ENCODE results near the gene ATXN7L1. TPM values are rescaled to one million over a fixed set of nuclear protein-coding genes. Genes with fewer than 3 reads are reported as not detected.

The ATXN7L1 gene
- total and polyA plus RNA-seq, 2 of the 8 experiments (the other 6 are each of a cell fraction or from before 2014, with no cell fraction given), result 14.3 to 34.0 TPM

DNA sequence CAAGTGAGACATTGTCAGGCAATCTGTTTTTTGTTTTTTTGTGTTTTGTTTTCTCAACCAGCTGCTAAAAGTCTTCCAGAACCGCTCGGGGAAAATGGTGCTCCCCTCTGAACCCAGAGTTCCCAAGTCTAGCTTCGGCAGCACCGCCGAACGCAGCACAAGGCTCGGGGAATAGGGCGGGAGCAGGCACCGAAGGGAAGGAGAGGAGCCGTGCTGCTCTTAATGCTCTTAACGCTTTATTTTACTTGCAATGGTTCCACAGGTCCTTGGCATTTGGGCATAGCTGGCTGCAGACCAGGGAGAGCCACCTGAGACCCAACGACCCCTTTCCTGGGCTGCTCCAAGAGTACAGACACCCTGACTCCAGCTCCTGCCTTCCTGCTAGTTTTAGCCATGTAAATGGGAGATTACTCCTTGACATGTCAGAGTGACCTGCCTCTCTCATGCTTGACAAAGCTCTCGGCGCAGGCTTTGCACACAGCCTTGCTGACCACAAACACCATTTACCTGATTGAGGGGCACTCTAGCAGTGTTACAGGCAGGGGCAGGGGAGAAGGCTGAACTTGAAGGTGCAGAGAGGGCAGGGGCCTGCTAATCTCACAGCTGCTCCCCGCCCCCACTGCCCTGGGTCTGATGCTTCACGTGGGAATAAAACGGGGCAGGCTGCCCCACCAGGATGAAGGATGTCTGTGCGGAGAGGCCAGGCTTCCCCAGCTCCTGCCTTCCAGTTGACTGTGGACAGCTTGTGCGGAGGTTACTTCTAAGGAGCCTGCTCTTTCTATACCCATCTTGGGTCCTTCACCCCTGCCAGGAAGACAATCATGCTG lies 236.5 kb downstream of the ATXN7L1 start:
- Histone ChIP-seq H3K23ac (ENCODE audit: insufficient read length) (no peak overlapping the region), H3K18ac (ENCODE audit: extremely low read depth, low read length) (peak overlapping the region; percentile 79), H4K20me1 (replicated peaks in 1 of 2; ENCODE audit: control insufficient read depth in 1 of 2, insufficient read depth in 2 of 2, low read length in 2 of 2) (peaks cover 0 to 2% of the 10 kb centered on the region in 2 experiments), H4K5ac (ENCODE audit: insufficient read length, low read depth, low read length) (peak overlapping the region; percentile 91), H3K27me3 (replicated peaks in 1 of 4; ENCODE audit: control insufficient read depth in 3 of 4, extremely low read depth in 1 of 4, insufficient read depth in 3 of 4, low read length in 3 of 4) (no peaks in the 10 kb centered on the region), H2BK15ac (ENCODE audit: low read length) (peak overlapping the region; percentile 36; the same call in 1 of the 2 replicates), H3K36me3 (ENCODE audit: control insufficient read depth in 2 of 4, insufficient read depth in 4 of 4, low read length in 3 of 4) (peaks cover 0 to 20% (median 0%) of the 10 kb centered on the region in 4 experiments; a peak in 4 of 8 replicates), H2BK20ac (ENCODE audit: low read length) (peak overlapping the region; percentile 98), H3K79me1 (ENCODE audit: low read depth, low read length) (0 out of 2 replicates have a peak, but pooled peaks cover 2% of the 10 kb centered on the region), H2BK120ac (replicated peaks; ENCODE audit: low read depth, low read length) (peak overlapping the region; percentile 99), H3K4me2 (ENCODE audit: insufficient read depth in 1 of 2, low read depth in 2 of 2, low read length in 2 of 2) (peak overlapping the region; percentile 82 to 84), H3K56ac (replicated peaks; ENCODE audit: insufficient read length, low read depth, low read length) (peak overlapping the region; percentile 90), H4K8ac (ENCODE audit: extremely low read depth, insufficient read depth, low read length) (peak overlapping the region; percentile 69), H3K23me2 (ENCODE audit: low read depth, low read length) (peaks cover 14% of the 10 kb centered on the region), H2BK12ac (ENCODE audit: low read depth, low read length) (peak overlapping the region; percentile 78), H3K9me3 (ENCODE audit: insufficient read depth in 2 of 2, low read depth in 1 of 2, low read length in 1 of 2) (no peaks in the 10 kb centered on the region), H3K4me1 (replicated peaks in 1 of 4; ENCODE audit: control insufficient read depth in 3 of 4, insufficient read depth in 4 of 4, low read length in 3 of 4) (peaks cover 31 to 73% (median 45%) of the 10 kb centered on the region in 4 experiments), H3K27ac (ENCODE audit: low read depth, low read length) (peak overlapping the region; percentile 94; the same call in 1 of the 2 replicates), H3K4me3 (ENCODE audit: extremely low read depth in 1 of 4, insufficient read depth in 2 of 4, low read depth in 3 of 4, low read length in 4 of 4) (peak overlapping the region in 3 of 4 experiments; percentile 56 to 67 (median 62); a peak in 5 of 8 replicates), H3K79me2 (ENCODE audit: control insufficient read depth in 1 of 2, insufficient read depth in 2 of 2, low read length in 2 of 2) (peaks cover 0 to 33% of the 10 kb centered on the region in 2 experiments; a peak in 2 of 4 replicates), H4K91ac (replicated peaks; ENCODE audit: insufficient read length, low read length) (peak overlapping the region; percentile 99), H3K14ac (ENCODE audit: insufficient read length) (peak overlapping the region; percentile 64), H2BK5ac (ENCODE audit: low read depth, low read length) (peak overlapping the region; percentile 94; the same call in 1 of the 2 replicates), H3K4ac (replicated peaks; ENCODE audit: insufficient read length, low read depth, low read length) (peak overlapping the region; percentile 97), H2AK5ac (ENCODE audit: low read depth, low read length) (peak overlapping the region; percentile 85), H3K9ac (replicated peaks in 1 of 4; ENCODE audit: extremely low read depth in 1 of 4, low read depth in 3 of 4, low read length in 3 of 4) (peak overlapping the region in 2 of 4 experiments; percentile 48 to 51; a peak in 4 of 7 replicates), H2AFZ (ENCODE audit: low read length) (no peak overlapping the region)
- 24% methylated on average over 18 of the region's 19 CpGs; no CpG with 5 or more reads in 1 of the 2 experiments for WGBS, 2 experiments (ENCODE audit: extremely low coverage in 1 of 2, insufficient coverage in 1 of 2, insufficient read length in 1 of 2, insufficient replicate concordance in 2 of 2, low coverage in 1 of 2, low lambda C conversion rate in 2 of 2, missing lambda C conversion rate in 1 of 2)
- FAIRE-seq (peak; percentile 32), DNase-seq (ENCODE audit: low read depth in 1 of 2, low spot score in 2 of 2) (peak in 1 of 2 experiments; percentile 75)
- ChIA-PET CTCF (ENCODE audit: partially characterized antibody) (interaction anchor here (0.8 to 8.1 kb wide), 10 partner anchors 13 to 403 kb away, joined by 3 to 38 read pairs (median 4); no protein-coding TSS in a partner anchor), POLR2A (ENCODE audit: partially characterized antibody) (interaction anchor here (0.7 to 5.1 kb wide), 14 partner anchors 9 to 380 kb away, joined by 3 to 57 read pairs (median 4); no protein-coding TSS in a partner anchor)
- TF ChIP-seq TCF12 (IDR thresholded peaks at IDR 0.05; ENCODE audit: low read depth, low read length) (no peak), TBP (IDR thresholded peaks at IDR 0.05; ENCODE audit: low read depth, low read length) (no peak), SRF (IDR thresholded peaks at IDR 0.05; ENCODE audit: low read depth, low read length) (no peak), CBX8 (IDR thresholded peaks at IDR 0.05; ENCODE audit: borderline replicate concordance, low read depth, low read length) (no peak), SP2 (IDR thresholded peaks at IDR 0.05; ENCODE audit: low read length) (no peak), SUZ12 (IDR thresholded peaks at IDR 0.05; ENCODE audit: low read length) (no peak), NANOG (IDR thresholded peaks at IDR 0.05; ENCODE audit: insufficient read depth, low read depth, low read length, poor library complexity, severe bottlenecking) (no peak), RAD21 (IDR thresholded peaks at IDR 0.05 in 1 of 2, conservative IDR thresholded peaks at IDR 0.05 in 1 of 2; ENCODE audit: low read depth in 2 of 2, low read length in 2 of 2) (no peak)

Measured in H1 (cell line).